Mesenchymal stem cell (in vitro differentiated cells and primary cell): ENCODE data around the gene DCST1.

ENCODE experiments used
- DNase-seq: peaks from one replicate; pipeline ENCODE4 v3.0.0-alpha.2; 2013
- H2AFZ ChIP-seq: one replicate; pipeline ENCODE4 v1.6.1; 2013; ENCODE audit warnings: low read depth, mild to moderate bottlenecking, control low read depth, inconsistent platforms, low read length, moderate library complexity
- H2AK5ac ChIP-seq: 2 replicates; pipeline ENCODE4 v1.6.1; 2013; ENCODE audit warnings: low read length, moderate library complexity, mild to moderate bottlenecking, inconsistent platforms; ENCODE audit not compliant: severe bottlenecking
- H2BK120ac ChIP-seq: one replicate; pipeline ENCODE4 v1.6.1; 2013; ENCODE audit warnings: low read depth, mild to moderate bottlenecking, inconsistent platforms, low read length, moderate library complexity
- H2BK12ac ChIP-seq, 2 experiments: one replicate each; pipeline ENCODE4 v1.6.1; 2013; ENCODE audit warnings: inconsistent platforms in 2 of 2, low read length in 2 of 2, mild to moderate bottlenecking in 2 of 2, moderate library complexity in 2 of 2, control low read depth in 1 of 2
- H2BK15ac ChIP-seq: one replicate; pipeline ENCODE4 v1.6.1; 2013; ENCODE audit warnings: mild to moderate bottlenecking, low read depth, inconsistent platforms; ENCODE audit not compliant: poor library complexity, severe bottlenecking
- H2BK5ac ChIP-seq: 2 replicates; pipeline ENCODE4 v1.6.1; 2013; ENCODE audit warnings: low read depth, mild to moderate bottlenecking, low read length, control low read depth, inconsistent platforms; ENCODE audit not compliant: poor library complexity, severe bottlenecking
- H3K14ac ChIP-seq, 2 experiments: one replicate each; pipeline ENCODE4 v1.6.1; 2013; ENCODE audit warnings: inconsistent platforms in 2 of 2, low read length in 2 of 2, control low read depth in 1 of 2, mild to moderate bottlenecking in 1 of 2, moderate library complexity in 1 of 2
- H3K18ac ChIP-seq, 2 experiments: one replicate each; pipeline ENCODE4 v1.6.1; 2013; ENCODE audit warnings: inconsistent platforms in 2 of 2, low read length in 2 of 2, control low read depth in 1 of 2, low read depth in 1 of 2, mild to moderate bottlenecking in 1 of 2
- H3K23ac ChIP-seq, 2 experiments: one replicate each; pipeline ENCODE4 v1.6.1; 2013; ENCODE audit warnings: inconsistent platforms in 2 of 2, low read length in 2 of 2, mild to moderate bottlenecking in 2 of 2, moderate library complexity in 2 of 2, control low read depth in 1 of 2
- H3K27ac ChIP-seq: 2 replicates; pipeline ENCODE4 v1.5.1; 2013; ENCODE audit warnings: mild to moderate bottlenecking, moderate library complexity, low read length, control low read depth, inconsistent platforms; ENCODE audit not compliant: poor library complexity, severe bottlenecking
- H3K27me3 ChIP-seq, 2 experiments: 2 replicates each; pipeline versions ENCODE4 v1.6.1 to v1.7.0; 2013; ENCODE audit warnings: low read length in 2 of 2, mild to moderate bottlenecking in 2 of 2, moderate library complexity in 2 of 2, control low read depth in 1 of 2, inconsistent platforms in 1 of 2; ENCODE audit not compliant: control insufficient read depth in 1 of 2, insufficient read depth in 1 of 2
- H3K36me3 ChIP-seq, 2 experiments: 2 replicates each; pipeline versions ENCODE4 v1.6.1 to v1.7.0; 2013; ENCODE audit warnings: low read length in 2 of 2, control low read depth in 1 of 2, inconsistent platforms in 1 of 2, low read depth in 1 of 2, mild to moderate bottlenecking in 1 of 2; ENCODE audit not compliant: insufficient read depth in 2 of 2, control insufficient read depth in 1 of 2
- H3K4ac ChIP-seq, 2 experiments: one replicate each; pipeline ENCODE4 v1.6.1; 2013; ENCODE audit warnings: inconsistent platforms in 2 of 2, low read length in 2 of 2, mild to moderate bottlenecking in 2 of 2, moderate library complexity in 2 of 2, control low read depth in 1 of 2, low read depth in 1 of 2
- H3K4me1 ChIP-seq: 2 replicates; pipeline ENCODE4 v1.6.1; 2013; ENCODE audit warnings: low read depth, low read length, control low read depth; ENCODE audit not compliant: control insufficient read depth, insufficient read depth
- H3K4me2 ChIP-seq: 2 replicates; pipeline ENCODE4 v1.6.1; 2013; ENCODE audit warnings: low read length, mild to moderate bottlenecking, inconsistent platforms; ENCODE audit not compliant: poor library complexity, severe bottlenecking
- H3K4me3 ChIP-seq, 2 experiments: 2 replicates each; pipeline versions ENCODE4 v1.5.1 to v1.7.0; 2013; ENCODE audit warnings: low read length in 2 of 2, mild to moderate bottlenecking in 2 of 2, control low read depth in 1 of 2, low read depth in 1 of 2; ENCODE audit not compliant: insufficient read depth in 1 of 2
- H3K79me1 ChIP-seq: replicated peaks from 2 replicates; pipeline ENCODE4 v1.6.1; 2013; ENCODE audit warnings: mild to moderate bottlenecking, control low read depth, low read length, inconsistent platforms; ENCODE audit not compliant: poor library complexity, severe bottlenecking
- H3K9ac ChIP-seq: 2 replicates; pipeline ENCODE4 v1.7.0; 2013; ENCODE audit warnings: mild to moderate bottlenecking, low read length, moderate library complexity
- H3K9me3 ChIP-seq: 2 replicates; pipeline ENCODE4 v1.7.0; 2013; ENCODE audit warnings: mild to moderate bottlenecking, low read length; ENCODE audit not compliant: control insufficient read depth
- H4K8ac ChIP-seq: one replicate; pipeline ENCODE4 v1.6.1; 2013; ENCODE audit warnings: inconsistent platforms, mild to moderate bottlenecking, low read length, moderate library complexity
- H4K91ac ChIP-seq: one replicate; pipeline ENCODE4 v1.6.1; 2013; ENCODE audit warnings: mild to moderate bottlenecking, low read length, inconsistent platforms
- WGBS: methylation state at CpG from one replicate; pipeline ENCODE4 v1.1.7; 2013; ENCODE audit warnings: mixed read lengths; 5-methylcytosine and 5-hydroxymethylcytosine counted together

Gene DCST1

DNA sequence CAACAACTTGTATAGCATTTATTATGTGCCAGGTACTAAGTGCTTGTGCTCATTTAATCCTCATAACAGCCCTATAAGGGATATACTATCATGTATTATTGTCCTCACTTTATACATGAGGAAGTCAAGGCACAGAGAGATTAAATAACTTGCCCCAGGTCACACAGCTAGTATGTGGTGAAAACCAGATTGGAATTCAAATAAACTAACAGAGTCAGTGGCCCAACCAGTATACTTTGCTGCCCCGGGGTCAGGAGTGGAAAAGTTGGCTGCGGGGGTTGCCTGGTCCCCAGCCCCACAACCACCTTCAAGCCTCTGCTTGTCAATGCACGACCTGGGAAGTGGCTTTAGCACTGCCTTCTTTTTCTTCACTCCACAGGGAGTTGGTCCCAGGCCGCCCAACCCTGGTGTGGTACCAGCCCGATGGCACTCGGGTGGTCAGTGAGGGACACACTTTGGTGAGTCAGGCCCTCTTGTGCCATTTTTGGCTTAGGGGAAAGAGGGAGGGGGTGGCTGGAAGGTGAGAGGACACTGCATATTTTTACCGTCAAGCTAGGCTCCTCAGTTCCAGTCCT lies 20.0 kb downstream of the DCST1 start:
- H2BK12ac ChIP-seq = no peak overlapping the region
- no peak overlapping the region for H3K9ac ChIP-seq
- H2BK5ac ChIP-seq = no peak overlapping the region

GRCh38 chr1:155057104-155057503 lies 23.5 kb downstream of the DCST1 start:
- Histone ChIP-seq H2BK12ac (no peak overlapping the region), H3K4me1 (peaks cover 10% of the 10 kb centered on the region), H4K8ac (no peak overlapping the region), H3K9ac (no peak overlapping the region), H3K27me3 (no peaks in the 10 kb centered on the region), H3K4me3 (no peak overlapping the region), H2BK120ac (no peak overlapping the region), H3K36me3 (peaks cover 62 to 65% of the 10 kb centered on the region in 2 experiments), H2BK5ac (peak overlapping the region; percentile 1), H4K91ac (no peak overlapping the region), H2BK15ac (no peak overlapping the region), H3K23ac (no peak overlapping the region), H3K27ac (no peak overlapping the region), H3K4me2 (no peak overlapping the region), H2AK5ac (no peak overlapping the region), H3K4ac (no peak overlapping the region), H3K18ac (no peak overlapping the region), H3K9me3 (no peaks in the 10 kb centered on the region), H2AFZ (no peak overlapping the region), H3K14ac (no peak overlapping the region), H3K79me1 (peaks cover 13% of the 10 kb centered on the region)
- 98% methylated on average over 8 of the region's 8 CpGs for whole genome bisulfite sequencing
- DNase-seq = no peak

More for the DNA sequence above, 20.0 kb downstream of the DCST1 start:
- Histone ChIP-seq H3K36me3 (peaks cover 43 to 46% of the 10 kb centered on the region in 2 experiments), H4K91ac (no peak overlapping the region), H2AK5ac (no peak overlapping the region), H2AFZ (no peak overlapping the region), H3K14ac (peak overlapping the region in 1 of 2 experiments; percentile 47), H3K4me3 (no peak overlapping the region), H3K9me3 (no peaks in the 10 kb centered on the region), H3K79me1 (peaks cover 13% of the 10 kb centered on the region), H4K8ac (no peak overlapping the region), H3K27ac (no peak overlapping the region), H3K4me1 (peaks cover 17% of the 10 kb centered on the region), H3K4ac (no peak overlapping the region), H2BK120ac (no peak overlapping the region), H2BK15ac (no peak overlapping the region), H3K18ac (no peak overlapping the region), H3K27me3 (no peaks in the 10 kb centered on the region), H3K4me2 (no peak overlapping the region), H3K23ac (no peak overlapping the region)
- DNase-seq = no peak
- 94% methylated on average over 6 of the region's 7 CpGs for WGBS

DNA sequence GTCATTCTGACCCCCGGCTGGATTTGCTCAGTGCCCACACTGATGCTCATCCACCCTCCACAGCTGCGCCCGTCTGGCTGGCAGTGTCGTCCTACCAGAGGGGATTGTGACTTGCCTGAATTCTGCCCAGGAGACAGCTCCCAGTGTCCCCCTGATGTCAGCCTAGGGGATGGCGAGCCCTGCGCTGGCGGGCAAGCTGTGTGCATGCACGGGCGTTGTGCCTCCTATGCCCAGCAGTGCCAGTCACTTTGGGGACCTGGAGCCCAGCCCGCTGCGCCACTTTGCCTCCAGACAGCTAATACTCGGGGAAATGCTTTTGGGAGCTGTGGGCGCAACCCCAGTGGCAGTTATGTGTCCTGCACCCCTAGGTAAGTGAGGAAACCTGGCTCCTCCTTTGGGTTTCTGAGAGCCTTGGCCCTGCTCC lies 24.2 kb downstream of the DCST1 start:
- Histone ChIP-seq H3K9ac (no peak overlapping the region), H3K14ac (no peak overlapping the region), H2AK5ac (no peak overlapping the region), H3K27me3 (no peaks in the 10 kb centered on the region), H2BK5ac (no peak overlapping the region), H3K79me1 (peaks cover 11% of the 10 kb centered on the region), H2BK12ac (no peak overlapping the region), H3K9me3 (no peaks in the 10 kb centered on the region), H3K36me3 (peaks cover 62 to 65% of the 10 kb centered on the region in 2 experiments), H3K23ac (no peak overlapping the region), H3K4me3 (no peak overlapping the region), H2BK15ac (no peak overlapping the region), H3K18ac (no peak overlapping the region), H2AFZ (no peak overlapping the region), H3K4me2 (no peak overlapping the region), H2BK120ac (no peak overlapping the region), H3K27ac (no peak overlapping the region), H3K4me1 (peaks cover 13% of the 10 kb centered on the region), H3K4ac (no peak overlapping the region), H4K8ac (no peak overlapping the region), H4K91ac (no peak overlapping the region)
- 95% methylated on average over 13 of the region's 13 CpGs for WGBS
- DNase-seq = no peak

DNA sequence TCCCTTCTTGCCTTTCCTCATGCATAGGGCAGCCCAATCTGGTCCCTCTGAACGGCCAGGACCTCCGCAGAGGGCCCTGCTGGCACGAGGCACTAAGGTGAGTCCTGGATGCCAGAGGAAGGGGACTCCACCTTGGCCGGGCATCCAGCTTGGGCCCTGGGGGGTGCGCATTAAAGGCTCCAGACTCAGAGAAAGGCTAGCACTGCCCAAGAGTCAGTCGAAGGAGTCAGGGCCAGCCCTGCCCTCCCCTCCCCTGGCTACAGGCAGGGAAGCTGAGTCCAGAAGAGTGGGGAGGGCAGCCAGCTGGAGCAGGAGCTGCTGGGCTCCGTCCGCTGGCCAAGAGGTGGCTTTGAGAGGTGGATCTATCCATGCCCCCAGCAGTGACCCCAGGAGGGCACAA lies 27.1 kb downstream of the DCST1 start:
- H3K27me3 ChIP-seq = no peaks in the 10 kb centered on the region

More for the DNA sequence above, 27.1 kb downstream of the DCST1 start:
- no peak overlapping the region for H3K4ac ChIP-seq
- H3K9ac ChIP-seq = no peak overlapping the region
- no peak overlapping the region for H3K23ac ChIP-seq
- H2AFZ ChIP-seq = no peak overlapping the region
- H4K8ac ChIP-seq = no peak overlapping the region
- H3K79me1 ChIP-seq = peaks cover 7% of the 10 kb centered on the region
- no peak overlapping the region for H3K27ac ChIP-seq
- H2BK15ac ChIP-seq = peak overlapping the region; percentile 53
- H4K91ac ChIP-seq = no peak overlapping the region
- H2BK5ac ChIP-seq = no peak overlapping the region
- no peak overlapping the region for H3K4me3 ChIP-seq
- no peak overlapping the region for H3K14ac ChIP-seq
- no peak overlapping the region for H2BK120ac ChIP-seq
- no peak overlapping the region for H2AK5ac ChIP-seq
- DNase-seq = no peak
- no peak overlapping the region for H2BK12ac ChIP-seq
- peaks cover 23% of the 10 kb centered on the region for H3K4me1 ChIP-seq
- peaks cover 47 to 48% of the 10 kb centered on the region in 2 experiments for H3K36me3 ChIP-seq
- no peaks in the 10 kb centered on the region for H3K9me3 ChIP-seq
- no peak overlapping the region for H3K18ac ChIP-seq
- WGBS = 93% methylated on average over 8 of the region's 8 CpGs
- no peak overlapping the region for H3K4me2 ChIP-seq
